Glutamatergic neuron (in vitro differentiated cells): Measurements from ENCODE around the gene ISG20. TPM values are rescaled to one million over a fixed set of nuclear protein-coding genes. Genes with fewer than 3 reads are reported as not detected.

Experiments
- DNase-seq: peaks from one replicate; pipeline ENCODE4 v3.0.0; 2022
- H3K27ac Mint-ChIP-seq: one replicate; pipeline ENCODE4 v1.8.0; 2020; ENCODE audit warnings: mild to moderate bottlenecking, mixed read lengths, inconsistent platforms; ENCODE audit not compliant: unreplicated experiment
- H3K27me3 Mint-ChIP-seq: one replicate; pipeline ENCODE4 v1.8.0; 2020; ENCODE audit warnings: mild to moderate bottlenecking, moderate library complexity, mixed read lengths, inconsistent platforms; ENCODE audit not compliant: unreplicated experiment
- H3K36me3 Mint-ChIP-seq: one replicate; pipeline ENCODE4 v1.8.0; 2020; ENCODE audit warnings: mild to moderate bottlenecking, mixed read lengths, inconsistent platforms; ENCODE audit not compliant: unreplicated experiment
- H3K4me1 Mint-ChIP-seq: one replicate; pipeline ENCODE4 v1.8.0; 2020; ENCODE audit warnings: mild to moderate bottlenecking, low read depth, mixed read lengths, inconsistent platforms; ENCODE audit not compliant: unreplicated experiment
- H3K4me3 Mint-ChIP-seq: one replicate; pipeline ENCODE4 v1.8.0; 2020; ENCODE audit warnings: mild to moderate bottlenecking, mixed read lengths, inconsistent platforms; ENCODE audit not compliant: unreplicated experiment
- H3K9me3 Mint-ChIP-seq: one replicate; pipeline ENCODE4 v1.8.0; 2020; ENCODE audit warnings: mild to moderate bottlenecking, moderate library complexity, mixed read lengths, inconsistent platforms; ENCODE audit not compliant: unreplicated experiment
- CTCF ChIP-seq: fragments of 200-600 bp; sonication (generic); IDR thresholded peaks from one replicate; pipeline ENCODE4 v1.5.0; 2021; ENCODE audit not compliant: partially characterized antibody, unreplicated experiment
- total RNA-seq: library from RNA; stranded (reverse); fragmentation: NEBNext Ultra II Directional; extraction: Animal tissue kit (Norgen Biotek cat#: 25700); gene quantifications from one replicate; pipeline ENCODE4 v1.2.1, GENCODE V29; 2021; ENCODE audit not compliant: unreplicated experiment

ISG20 gene
- total RNA-seq, 1 donor from 2014 or later = 1.1 TPM

DNA sequence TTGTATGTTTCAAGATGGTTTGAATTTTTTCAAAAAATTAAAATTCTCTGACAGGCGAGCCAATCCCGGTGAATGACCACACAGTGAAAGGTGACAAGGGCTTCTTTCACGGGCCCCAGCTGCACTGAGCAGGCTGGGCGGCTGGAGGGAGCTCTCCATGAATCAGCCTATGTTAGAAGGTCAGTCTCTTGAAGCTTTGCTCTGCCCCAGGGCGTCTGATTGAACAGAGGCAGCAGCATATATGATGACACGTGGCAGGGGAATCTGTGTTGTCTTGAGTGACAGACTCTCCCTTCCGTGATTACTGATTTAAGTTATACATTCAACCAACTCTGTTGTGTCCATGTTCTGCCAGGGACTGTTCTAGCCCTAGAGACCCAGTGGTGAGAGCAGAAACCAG lies 51.5 kb downstream of the ISG20 start:
- DNase-seq = no peak
- Mint-ChIP-seq H3K36me3 (peaks cover 21% of the 10 kb centered on the region), H3K9me3 (peaks cover 7% of the 10 kb centered on the region), H3K27ac (no peak overlapping the region), H3K4me1 (no peaks in the 10 kb centered on the region), H3K4me3 (peak overlapping the region; percentile 36), H3K27me3 (peaks cover 8% of the 10 kb centered on the region)
- TF ChIP-seq CTCF = no peak

- Mint-ChIP-seq H3K27me3 (peaks cover 6% of the 10 kb centered on the region), H3K4me3 (no peak overlapping the region), H3K9me3 (peaks cover 7% of the 10 kb centered on the region), H3K4me1 (no peaks in the 10 kb centered on the region), H3K36me3 (peaks cover 24% of the 10 kb centered on the region), H3K27ac (no peak overlapping the region)
- no peak for DNase-seq
- TF ChIP-seq CTCF = no peak
Measured at GRCh38 chr15:88693191-88693590, 54.4 kb downstream of the ISG20 start.

- Mint-ChIP-seq H3K36me3 (peaks cover 14% of the 10 kb centered on the region), H3K27me3 (peaks cover 8% of the 10 kb centered on the region), H3K4me3 (no peak overlapping the region), H3K4me1 (no peaks in the 10 kb centered on the region), H3K9me3 (no peaks in the 10 kb centered on the region), H3K27ac (no peak overlapping the region)
- DNase-seq = no peak
- TF ChIP-seq CTCF = no peak
Measured at GRCh38 chr15:88695101-88695500, 56.3 kb downstream of the ISG20 start.

DNA sequence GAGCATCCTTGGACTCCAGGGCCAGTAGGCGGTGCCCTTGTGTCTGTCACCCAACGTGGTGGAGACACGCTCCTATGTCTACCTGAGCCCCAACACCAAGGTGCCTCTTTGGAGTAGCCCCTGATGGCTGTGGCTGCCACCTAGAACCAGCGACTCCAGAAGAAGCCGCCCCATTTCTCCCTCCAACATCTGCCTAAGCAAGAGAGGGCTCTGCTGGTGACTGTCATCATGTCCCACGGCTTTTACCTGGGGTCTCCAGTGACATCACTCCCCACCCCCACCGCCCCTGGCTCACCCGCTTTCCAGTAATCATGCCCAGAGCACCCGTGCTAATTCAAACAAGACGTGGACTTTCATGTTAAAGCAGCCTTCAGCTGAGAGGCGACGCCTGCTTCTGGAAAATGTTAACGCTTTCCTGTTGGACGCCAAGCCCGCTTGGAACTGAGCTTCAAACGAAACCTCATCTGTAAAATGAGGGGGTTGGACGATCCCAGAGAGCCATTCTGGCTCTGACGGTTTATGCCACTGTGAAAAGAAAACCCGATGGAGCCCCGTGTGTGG lies 57.0 kb downstream of the ISG20 start:
- Mint-ChIP-seq H3K9me3 (no peaks in the 10 kb centered on the region), H3K4me3 (no peak overlapping the region)

More for the DNA sequence above, 57.0 kb downstream of the ISG20 start:
- DNase-seq = no peak
- peaks cover 8% of the 10 kb centered on the region for H3K27me3 Mint-ChIP-seq
- no peak overlapping the region for H3K27ac Mint-ChIP-seq
- no peaks in the 10 kb centered on the region for H3K4me1 Mint-ChIP-seq
- peaks cover 10% of the 10 kb centered on the region for H3K36me3 Mint-ChIP-seq
- TF ChIP-seq CTCF = no peak
